NCI-H146 (cell line): Measurements from ENCODE around the gene OBSCN.
"Not testable (repeated sequence)": the region's sequence is repeated elsewhere in the genome, so short reads cannot be mapped to it uniquely, and the experiment has no call there.

Experiments
- DNase-seq: peaks from one replicate; lab custom pipeline; 2025; lab: John Stamatoyannopoulos, UW

Gene OBSCN

DNA sequence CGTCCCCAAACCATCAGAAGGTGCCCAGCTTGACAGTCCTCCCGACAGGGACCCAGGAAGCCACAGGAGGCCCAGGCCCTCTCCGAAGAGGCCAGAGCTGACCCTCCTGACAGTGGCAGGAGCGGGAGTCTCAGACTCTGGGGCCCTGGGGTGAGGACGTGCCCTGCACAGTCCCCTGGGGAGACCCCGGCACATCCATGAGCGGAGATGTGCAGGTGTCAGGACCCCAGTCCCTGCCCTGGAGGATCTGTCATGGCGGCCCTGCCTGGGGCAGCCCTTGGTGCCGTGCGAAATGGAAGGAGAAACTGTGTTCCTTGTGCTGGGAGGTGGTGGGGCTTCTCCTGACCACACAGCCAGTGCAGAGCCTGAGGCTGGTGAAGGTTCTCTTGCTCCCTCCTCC lies 55.8 kb downstream of the OBSCN start:
- no peak for DNase-seq

DNA sequence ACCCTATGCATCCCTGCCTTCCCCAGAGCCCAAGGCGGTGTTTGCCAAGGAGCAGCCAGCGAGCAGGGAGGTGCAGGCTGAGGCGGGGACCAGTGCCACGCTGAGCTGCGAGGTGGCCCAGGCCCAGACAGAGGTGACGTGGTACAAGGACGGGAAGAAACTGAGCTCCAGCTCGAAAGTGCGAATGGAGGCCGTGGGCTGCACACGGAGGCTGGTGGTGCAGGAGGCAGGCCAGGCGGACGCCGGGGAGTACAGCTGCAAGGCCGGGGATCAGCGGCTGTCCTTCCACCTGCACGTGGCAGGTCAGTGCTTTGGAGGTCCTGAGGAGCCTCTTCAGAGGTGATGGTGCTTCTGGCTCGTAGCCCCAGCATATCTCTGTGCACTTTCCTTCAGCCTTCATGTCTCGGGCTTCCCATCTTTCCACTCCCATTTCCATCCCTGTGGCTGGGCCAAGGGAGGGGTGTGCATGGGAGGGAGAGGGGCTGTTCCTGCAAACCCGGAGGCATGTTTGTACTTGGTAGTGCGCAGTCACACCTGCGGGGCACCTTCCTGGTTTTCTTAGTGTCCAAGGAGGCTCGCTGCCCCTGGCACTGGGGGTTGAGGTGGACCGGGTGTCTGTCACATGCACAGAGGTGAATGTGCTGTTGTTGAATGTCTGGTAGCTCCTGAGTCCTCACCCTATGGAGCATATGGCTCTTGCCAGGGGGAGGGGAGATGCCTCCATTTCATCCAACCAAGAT lies 56.4 kb downstream of the OBSCN start:
- DNase-seq, result no peak

DNA sequence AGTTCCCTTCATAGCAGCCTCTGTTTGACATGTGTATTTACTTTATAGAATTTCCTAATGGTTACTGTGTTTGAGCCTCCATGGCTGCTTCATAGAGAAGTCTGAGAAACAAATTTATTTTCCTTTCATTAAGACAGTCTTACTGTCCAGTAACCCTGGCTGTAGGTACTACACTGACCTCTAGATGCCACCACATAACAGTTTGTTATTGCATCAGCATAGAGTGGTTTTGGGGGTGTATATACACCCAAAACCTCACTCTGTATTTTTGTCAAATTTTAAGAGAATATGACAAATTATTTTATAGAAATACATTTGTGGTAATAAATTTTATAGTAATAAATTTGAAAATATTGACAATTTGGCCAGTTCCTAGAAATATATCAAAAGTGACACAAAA lies 57.3 kb downstream of the OBSCN start:
- no peak for DNase-seq

DNA sequence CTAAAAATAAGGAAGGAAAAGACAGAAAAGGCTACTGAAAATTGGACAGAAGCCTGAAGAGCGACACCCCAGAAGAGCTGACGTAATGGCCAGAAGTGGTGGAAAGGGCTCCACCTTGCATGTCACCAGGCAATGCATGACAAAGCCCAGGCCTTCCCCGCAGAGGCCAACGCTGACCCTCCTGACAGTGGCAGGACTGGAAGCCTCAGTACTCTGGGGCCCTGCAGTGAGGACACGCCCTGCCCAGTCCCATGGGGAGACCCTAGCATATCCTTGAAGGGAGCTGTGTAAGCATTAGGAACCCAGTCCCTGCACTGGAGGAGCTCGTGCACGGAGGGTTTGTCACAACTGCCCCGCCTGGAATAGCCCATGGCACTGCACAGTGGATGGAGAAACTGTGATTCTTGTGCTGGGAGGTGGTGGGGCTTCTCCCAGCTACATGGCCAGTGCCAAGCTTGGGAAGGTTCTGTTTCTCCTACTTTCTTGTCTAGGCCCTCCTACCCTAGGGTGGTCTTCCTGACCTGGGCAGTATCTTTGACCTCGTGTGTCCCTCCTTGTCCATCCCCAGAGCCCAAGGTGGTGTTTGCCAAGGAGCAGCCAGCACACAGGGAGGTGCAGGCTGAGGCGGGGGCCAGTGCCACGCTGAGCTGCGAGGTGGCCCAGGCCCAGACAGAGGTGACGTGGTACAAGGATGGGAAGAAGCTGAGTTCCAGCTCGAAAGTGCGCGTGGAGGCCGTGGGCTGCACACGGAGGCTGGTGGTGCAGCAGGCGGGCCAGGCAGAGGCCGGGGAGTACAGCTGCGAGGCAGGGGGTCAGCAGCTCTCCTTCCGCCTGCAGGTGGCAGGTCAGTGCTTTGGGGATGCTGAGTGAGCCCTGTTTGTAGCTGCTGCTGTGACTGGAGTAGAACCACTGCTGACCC lies 60.4 kb downstream of the OBSCN start:
- DNase-seq, result no peak

DNA sequence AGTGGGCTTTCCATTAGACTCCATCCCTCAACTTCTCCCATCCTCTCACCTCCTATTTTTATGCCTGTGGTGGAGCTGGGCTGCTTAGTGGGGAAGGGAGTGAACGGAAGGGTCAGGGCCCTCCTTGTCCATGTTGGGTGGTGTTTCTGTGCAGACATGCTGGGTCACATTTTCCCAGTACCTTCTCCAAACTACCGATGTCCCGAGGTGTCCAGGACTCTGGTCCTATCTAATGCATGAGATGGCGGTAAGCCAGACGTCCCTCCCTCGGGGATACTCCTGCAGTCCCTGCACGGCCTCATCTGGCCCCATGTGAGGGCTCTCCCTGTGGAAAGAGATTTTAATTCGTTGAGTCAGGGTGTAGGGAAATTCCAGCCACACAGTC lies 61.0 kb downstream of the OBSCN start:
- no peak for DNase-seq

DNA sequence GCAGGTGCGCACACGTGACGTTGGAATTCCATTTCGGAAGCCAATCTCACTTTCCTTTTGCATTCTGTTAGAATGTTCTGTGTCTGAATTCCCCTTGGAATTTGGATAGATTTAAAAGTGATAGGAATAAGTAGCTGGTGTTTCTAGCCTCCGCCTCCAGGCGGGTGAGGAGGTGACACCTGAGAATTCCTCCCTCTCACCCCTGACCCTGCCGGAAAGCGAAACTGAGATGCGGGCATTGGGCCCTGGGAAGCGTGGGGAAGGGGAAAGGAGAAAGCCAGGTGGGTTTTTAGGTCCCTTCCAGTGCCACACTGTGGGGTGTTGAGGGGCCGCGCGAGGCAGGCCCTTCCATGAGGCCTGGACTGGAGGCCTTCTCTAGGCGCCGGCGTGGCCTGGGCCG lies 61.6 kb downstream of the OBSCN start:
- not testable (repeated sequence) for DNase-seq

DNA sequence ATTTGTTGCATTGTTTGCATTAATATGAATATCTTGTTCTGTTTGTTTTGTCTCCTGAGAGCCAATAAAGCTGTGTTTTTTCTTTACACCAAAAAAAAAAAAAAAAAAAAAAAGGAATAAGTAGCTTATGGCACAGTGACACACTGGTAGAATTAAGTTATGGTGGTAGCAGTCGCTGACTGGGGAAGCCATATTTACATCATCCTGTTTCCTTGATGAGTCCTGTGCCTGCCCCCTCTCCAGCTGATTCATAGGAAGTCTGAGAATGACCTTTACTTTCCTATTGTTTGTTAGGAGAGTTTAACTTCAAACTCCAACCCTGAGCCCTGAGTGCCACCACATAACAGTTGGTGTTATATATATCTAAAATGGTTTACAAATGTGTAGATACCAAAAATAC lies 62.2 kb downstream of the OBSCN start:
- no peak for DNase-seq

DNA sequence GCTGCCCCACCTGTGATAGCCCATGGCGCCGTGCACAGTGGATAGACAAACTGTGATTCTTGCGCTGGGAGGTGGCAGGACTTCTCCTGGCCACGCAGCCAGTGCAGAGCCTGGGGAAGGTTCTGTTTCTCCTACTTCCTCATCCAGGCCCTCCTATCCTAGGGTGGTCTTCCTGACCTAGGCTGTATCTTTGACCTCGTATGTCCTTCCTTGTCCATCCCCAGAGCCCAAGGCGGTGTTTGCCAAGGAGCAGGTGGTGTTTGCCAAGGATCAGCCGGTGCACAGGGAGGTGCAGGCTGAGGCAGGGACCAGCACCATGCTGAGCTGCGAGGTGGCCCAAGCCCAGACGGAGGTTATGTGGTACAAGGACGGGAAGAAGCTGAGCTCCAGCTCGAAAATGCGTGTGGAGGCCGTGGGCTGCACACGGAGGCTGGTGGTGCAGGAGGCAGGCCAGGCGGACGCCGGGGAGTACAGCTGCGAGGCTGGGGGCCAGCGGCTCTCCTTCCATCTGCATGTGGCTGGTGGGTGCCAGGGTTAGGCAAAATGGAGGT lies 63.9 kb downstream of the OBSCN start:
- no peak for DNase-seq

DNA sequence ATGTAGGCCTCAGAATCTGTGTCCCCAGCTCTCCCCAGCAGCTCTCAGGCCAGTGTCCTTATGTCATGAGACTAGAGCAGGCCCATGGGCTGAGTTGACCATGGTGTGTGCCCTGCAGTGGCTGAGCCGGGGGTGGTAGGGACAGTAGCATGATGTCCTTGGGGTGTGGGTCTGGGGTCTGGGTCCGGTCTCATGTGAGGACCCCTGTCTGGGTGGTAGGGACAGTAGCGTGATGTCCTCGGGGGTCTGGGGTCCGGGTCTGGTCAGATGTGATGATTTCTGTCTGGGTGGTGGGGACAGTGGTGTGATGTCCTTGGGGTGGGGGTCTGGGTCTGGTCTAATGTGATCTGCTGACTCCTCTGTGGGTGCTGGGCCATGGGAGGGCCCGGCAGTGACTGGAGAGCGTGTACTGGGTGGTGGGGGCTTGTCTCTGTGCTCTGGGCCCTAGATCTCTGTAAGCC lies 64.5 kb downstream of the OBSCN start:
- DNase-seq, result no peak

DNA sequence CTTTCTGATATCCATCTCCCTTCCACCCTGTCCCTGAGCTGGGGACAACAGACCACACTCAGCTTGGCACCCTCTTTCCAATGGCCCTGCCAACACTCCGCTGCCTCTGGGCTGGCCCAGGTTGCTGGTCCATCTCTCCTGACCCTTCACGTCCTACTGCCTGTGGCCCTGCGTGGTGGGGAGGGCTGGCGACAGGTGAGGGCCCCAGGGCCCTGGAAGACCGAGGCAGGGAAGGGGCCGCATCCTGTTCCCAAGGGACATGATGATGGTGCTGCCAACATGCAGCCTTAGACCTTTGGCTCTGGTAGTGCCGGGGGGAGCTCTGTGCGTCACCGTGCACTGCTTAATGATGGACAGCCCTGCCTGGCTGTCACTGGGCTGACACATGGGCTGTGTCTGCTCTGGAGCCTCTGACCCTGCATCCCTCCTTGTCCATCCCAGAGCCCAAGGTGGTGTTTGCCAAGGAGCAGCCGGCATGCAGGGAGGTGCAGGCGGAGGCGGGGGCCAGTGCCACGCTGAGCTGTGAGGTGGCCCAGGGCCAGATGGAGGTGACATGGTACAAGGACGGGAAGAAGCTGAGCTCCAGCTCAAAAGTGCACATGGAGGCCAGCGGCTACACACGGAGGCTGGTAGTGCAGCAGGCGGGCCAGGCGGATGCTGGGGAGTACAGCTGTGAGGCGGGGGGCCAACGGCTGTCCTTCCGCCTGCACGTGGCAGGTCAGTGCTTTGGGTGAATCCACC lies 65.2 kb downstream of the OBSCN start:
- no peak for DNase-seq

DNA sequence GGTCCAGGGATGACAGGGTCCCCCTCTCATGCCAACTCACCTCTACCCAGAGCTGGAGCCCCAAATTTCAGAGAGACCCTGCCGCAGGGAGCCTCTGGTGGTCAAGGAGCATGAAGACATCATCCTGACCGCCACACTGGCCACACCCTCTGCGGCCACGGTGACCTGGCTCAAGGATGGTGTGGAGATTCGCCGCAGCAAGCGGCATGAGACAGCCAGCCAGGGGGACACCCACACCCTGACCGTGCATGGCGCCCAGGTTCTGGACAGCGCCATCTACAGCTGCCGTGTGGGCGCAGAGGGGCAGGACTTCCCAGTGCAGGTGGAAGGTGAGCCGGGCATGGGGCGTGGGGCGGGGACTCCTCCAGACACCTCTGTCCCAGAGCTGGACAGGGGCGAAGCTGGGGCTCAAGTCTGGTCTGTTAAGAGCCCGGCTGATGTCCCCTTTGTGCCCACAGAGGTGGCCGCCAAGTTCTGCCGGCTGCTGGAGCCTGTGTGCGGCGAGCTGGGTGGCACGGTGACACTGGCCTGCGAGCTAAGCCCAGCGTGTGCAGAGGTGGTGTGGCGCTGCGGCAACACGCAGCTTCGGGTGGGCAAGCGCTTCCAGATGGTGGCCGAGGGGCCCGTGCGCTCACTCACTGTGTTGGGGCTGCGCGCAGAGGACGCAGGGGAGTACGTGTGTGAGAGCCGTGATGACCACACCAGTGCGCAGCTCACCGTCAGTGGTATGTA lies 66.0 kb downstream of the OBSCN start:
- no peak for DNase-seq

DNA sequence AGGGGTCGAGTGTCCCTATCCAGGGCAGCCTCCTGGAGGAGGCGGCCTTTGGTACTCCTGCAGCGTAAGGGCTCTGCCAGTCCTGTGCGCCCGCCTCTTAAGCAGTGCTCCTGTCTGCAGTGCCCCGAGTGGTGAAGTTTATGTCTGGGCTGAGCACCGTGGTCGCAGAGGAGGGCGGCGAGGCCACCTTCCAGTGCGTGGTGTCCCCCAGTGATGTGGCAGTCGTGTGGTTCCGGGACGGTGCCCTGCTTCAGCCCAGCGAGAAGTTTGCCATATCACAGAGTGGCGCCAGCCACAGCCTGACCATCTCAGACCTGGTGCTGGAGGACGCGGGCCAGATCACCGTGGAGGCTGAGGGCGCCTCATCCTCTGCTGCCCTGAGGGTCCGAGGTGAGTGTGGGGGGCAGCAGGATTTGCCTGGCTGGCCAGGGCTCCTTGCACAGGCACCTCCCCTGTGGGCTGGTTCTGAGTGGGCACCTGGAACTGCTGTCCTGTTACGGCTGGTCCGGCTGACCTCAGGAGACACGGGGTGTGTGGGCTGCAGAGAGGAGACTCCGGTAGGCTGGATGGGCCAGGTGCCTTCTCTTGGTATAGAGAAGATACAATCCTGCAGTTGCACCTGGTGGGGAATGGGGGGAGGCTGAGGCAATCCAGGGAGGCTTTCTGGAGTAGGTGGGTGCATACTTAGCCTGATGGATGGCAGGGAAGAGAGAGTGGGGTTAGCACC lies 66.8 kb downstream of the OBSCN start:
- DNase-seq, result no peak

DNA sequence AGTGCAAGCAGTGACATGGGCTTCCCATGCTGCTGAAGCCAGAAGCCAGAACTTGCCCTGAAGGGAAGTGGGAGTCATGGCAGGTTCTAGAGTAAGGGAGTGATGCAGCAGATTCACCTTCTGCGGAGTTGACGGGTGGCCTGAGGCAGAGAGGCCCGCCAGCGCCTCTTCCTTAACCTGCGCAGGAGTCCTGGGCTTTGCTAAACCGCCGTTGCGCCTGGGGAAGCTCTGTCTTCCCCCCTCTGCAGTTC lies 67.3 kb downstream of the OBSCN start:
- DNase-seq, result no peak

DNA sequence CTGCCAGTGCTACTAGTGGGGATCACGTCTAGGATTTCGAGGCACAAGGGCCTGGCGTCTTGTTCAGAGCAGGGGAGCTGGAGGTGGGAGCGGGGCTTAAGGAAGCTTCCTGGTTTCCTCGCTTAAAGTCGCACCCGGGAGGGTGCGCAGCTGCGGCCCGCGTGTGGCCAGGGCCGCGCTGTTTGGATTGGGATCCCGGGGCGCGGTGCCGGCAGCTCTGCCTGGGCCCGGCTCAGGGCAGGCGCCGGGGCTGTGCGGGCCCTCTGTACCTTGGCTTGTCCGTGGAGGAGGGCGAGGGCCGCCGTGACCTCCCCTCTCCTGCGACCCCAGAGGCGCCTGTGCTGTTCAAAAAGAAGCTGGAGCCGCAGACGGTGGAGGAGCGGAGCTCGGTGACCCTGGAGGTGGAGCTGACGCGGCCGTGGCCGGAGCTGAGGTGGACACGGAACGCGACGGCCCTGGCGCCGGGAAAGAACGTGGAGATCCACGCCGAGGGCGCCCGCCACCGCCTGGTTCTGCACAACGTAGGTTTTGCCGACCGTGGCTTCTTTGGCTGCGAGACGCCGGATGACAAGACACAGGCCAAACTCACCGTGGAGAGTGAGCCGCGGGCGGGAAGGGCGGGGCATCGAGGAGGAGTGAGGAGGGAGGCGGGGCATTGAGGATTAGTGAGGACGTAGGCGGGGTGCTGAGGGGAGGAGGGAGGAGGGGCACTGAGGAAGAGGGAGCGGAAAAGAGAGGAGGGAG lies 67.8 kb downstream of the OBSCN start:
- peak; percentile 80 for DNase-seq

DNA sequence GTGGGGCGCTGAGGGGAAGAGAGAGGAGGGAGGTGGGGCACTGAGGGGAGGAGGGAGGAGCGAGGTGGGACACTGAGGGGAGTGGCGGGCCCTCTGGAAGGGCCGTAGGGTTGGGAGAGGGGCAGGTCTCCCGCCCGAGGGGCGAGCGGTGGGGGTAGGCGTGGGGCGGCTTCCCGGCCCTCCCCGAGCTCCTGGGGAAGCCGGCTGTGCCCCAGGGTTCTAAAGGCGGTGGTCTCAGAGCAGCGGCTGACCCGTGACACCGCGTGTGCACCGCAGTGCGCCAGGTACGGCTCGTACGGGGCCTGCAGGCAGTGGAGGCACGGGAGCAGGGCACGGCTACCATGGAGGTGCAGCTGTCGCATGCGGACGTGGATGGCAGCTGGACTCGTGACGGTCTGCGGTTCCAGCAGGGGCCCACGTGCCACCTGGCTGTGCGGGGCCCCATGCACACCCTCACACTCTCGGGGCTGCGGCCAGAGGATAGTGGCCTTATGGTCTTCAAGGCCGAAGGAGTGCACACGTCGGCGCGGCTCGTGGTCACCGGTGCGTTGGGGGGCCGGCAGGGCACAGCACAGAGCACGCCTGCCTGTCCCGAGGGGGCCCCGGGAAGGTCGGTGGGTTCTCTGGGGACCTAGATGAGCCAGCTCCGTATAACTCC lies 68.5 kb downstream of the OBSCN start:
- peak; percentile 18 for DNase-seq

DNA sequence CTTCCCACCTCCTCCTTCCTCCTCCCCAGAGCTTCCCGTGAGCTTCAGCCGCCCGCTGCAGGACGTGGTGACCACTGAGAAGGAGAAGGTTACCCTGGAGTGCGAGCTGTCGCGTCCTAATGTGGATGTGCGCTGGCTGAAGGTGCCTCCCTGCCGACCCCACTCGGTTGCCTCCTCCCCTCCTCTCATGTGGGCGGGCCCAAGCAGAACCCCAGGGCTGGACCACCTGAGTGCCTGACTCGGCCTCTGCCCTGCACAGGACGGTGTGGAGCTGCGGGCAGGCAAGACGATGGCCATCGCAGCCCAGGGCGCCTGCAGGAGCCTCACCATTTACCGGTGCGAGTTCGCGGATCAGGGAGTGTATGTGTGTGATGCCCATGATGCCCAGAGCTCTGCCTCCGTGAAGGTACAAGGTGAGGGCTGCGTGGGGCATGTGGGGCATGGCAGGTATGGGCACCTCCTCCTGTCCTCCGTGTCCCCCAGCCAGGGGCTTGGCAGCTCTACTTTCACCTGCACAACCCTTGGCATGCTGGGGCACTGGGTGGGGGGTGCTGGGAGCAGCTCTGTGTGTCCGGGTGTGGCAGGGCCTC lies 69.2 kb downstream of the OBSCN start:
- no peak for DNase-seq

DNA sequence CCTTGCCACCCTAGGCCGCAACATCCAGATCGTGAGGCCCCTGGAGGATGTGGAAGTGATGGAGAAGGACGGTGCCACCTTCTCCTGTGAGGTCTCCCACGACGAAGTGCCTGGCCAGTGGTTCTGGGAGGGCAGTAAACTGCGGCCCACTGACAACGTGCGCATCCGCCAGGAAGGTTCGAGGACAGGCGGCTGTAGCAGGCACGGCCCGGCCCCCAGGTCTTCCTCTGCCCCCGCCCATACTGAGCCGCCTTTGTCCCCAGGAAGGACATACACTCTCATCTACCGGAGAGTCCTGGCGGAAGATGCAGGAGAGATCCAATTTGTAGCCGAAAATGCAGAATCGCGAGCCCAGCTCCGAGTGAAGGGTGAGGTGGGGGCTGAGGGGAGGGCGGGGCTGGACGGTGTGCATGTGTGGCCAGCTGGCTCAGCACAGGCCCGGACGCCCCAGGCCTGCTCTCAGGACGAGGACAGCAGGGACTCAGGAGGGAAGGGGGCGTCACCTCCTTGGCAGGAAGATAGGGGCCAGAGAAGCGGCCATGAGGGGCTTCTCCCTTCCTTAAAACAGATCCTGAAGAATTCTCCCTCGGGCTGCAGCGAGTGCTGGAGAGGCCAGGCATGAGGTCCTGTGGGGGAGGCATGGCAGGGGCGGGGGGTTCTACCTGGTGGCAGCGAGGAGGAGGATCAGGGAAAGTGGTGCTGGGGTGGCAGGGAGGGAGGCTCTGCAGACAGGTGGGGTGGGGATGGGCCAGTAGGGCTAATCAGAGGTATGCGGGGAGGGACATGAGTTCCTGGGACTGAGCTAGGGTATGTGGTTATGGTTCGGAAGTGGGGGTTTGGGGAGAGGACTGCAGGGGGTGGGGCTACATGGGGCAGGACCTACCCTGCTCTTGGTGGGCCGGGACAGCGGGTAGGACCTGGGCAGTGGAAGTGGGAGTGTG lies 69.9 kb downstream of the OBSCN start:
- no peak for DNase-seq

DNA sequence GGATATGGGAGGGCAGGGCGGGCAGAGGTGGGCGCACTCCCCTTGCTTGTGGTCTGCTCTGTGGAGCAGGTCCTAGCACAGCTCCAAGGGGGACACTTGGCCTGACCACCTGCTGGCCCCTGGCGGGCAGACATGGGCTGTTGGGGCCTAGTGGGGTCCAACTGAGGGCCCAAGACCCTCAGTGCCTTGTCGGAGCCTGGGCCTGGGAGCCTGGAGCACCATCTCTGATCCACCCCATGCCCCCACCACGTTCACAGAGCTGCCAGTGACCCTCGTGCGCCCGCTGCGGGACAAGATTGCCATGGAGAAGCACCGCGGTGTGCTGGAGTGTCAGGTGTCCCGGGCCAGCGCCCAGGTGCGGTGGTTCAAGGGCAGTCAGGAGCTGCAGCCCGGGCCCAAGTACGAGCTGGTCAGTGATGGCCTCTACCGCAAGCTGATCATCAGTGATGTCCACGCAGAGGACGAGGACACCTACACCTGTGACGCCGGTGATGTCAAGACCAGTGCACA lies 70.6 kb downstream of the OBSCN start:
- DNase-seq, result no peak
